NCI-H146 (cell line): ENCODE results near the gene NFX1.
"Not testable (repeated sequence)": the region's sequence is repeated elsewhere in the genome, so short reads cannot be mapped to it uniquely, and the experiment has no call there.

Experiments
- DNase-seq: peaks from one replicate; lab custom pipeline; 2025; lab: John Stamatoyannopoulos, UW

The NFX1 gene

GRCh38 chr9:33310748-33311147 lies 20.4 kb downstream of the NFX1 start:
- no peak for DNase-seq

- DNase-seq, result no peak
Observed at GRCh38 chr9:33311953-33312352, 21.6 kb downstream of the NFX1 start.

GRCh38 chr9:33315371-33315770 lies 25.1 kb downstream of the NFX1 start:
- no peak for DNase-seq

- peak; percentile 35 for DNase-seq
Observed at GRCh38 chr9:33317136-33317535, 26.8 kb downstream of the NFX1 start.

- no peak for DNase-seq
Observed at GRCh38 chr9:33318225-33318624, 27.9 kb downstream of the NFX1 start.

- no peak for DNase-seq
Observed at GRCh38 chr9:33318781-33319180, 28.5 kb downstream of the NFX1 start.

- no peak for DNase-seq
Observed at GRCh38 chr9:33320230-33320567, 29.9 kb downstream of the NFX1 start.

GRCh38 chr9:33320568-33321261 lies 30.4 kb downstream of the NFX1 start:
- DNase-seq, result no peak

GRCh38 chr9:33329117-33329563 lies 38.8 kb downstream of the NFX1 start:
- no peak for DNase-seq

- no peak for DNase-seq
Observed at GRCh38 chr9:33329979-33330378, 39.7 kb downstream of the NFX1 start.

- DNase-seq, result no peak
Observed at GRCh38 chr9:33331377-33331891, 41.1 kb downstream of the NFX1 start.

- DNase-seq, result no peak
Observed at GRCh38 chr9:33332011-33332410, 41.7 kb downstream of the NFX1 start.

- DNase-seq, result not testable (repeated sequence)
Observed at GRCh38 chr9:33332956-33333355, 42.6 kb downstream of the NFX1 start.

GRCh38 chr9:33340186-33340585 lies 49.9 kb downstream of the NFX1 start:
- no peak for DNase-seq

GRCh38 chr9:33341182-33341581 lies 50.9 kb downstream of the NFX1 start:
- DNase-seq, result no peak

- no peak for DNase-seq
Observed at GRCh38 chr9:33344145-33344544, 53.8 kb downstream of the NFX1 start.

GRCh38 chr9:33346564-33346963 lies 56.2 kb downstream of the NFX1 start:
- DNase-seq, result no peak

- no peak for DNase-seq
Observed at GRCh38 chr9:33348998-33349397, 58.7 kb downstream of the NFX1 start.

- DNase-seq, result no peak
Observed at GRCh38 chr9:33349743-33350142, 59.4 kb downstream of the NFX1 start.

GRCh38 chr9:33350310-33350709 lies 60.0 kb downstream of the NFX1 start:
- no peak for DNase-seq

- DNase-seq, result no peak
Observed at GRCh38 chr9:33351547-33351946, 61.2 kb downstream of the NFX1 start.

GRCh38 chr9:33354651-33355211 lies 64.4 kb downstream of the NFX1 start:
- DNase-seq, result no peak

GRCh38 chr9:33355933-33356332 lies 65.6 kb downstream of the NFX1 start:
- no peak for DNase-seq

- DNase-seq, result not testable (repeated sequence)
Observed at GRCh38 chr9:33358641-33359040, 68.3 kb downstream of the NFX1 start.
